ENCODE data around the gene ATP11C.

DNA sequence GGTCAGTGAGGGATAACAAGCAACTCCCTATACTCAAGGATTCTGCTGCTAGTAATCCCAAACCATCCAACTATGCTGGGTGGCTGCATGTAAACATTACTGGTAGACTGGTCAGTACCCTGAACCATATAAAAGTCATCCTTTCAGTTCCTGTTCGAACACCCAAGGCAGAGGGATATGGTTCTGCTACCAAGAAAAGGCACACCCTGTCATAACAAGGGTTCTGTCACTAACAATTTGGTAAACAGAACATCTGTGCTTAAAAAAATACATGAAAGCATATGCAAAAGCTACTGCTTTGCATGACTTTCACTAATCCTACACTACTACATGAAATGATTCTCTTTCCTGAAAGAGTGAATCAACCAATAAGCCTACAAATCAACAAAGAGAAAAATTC lies 148.0 kb downstream of the ATP11C start:
- TF ChIP-seq ZFP1 (CRISPR knock-in tag; IDR thresholded peaks at IDR 0.05) = no peak
- TF ChIP-seq SETDB1 (IDR thresholded peaks at IDR 0.05; ENCODE audit: low read length) = no peak
- no peak for TF ChIP-seq TEAD1 (CRISPR knock-in tag; IDR thresholded peaks at IDR 0.05)
- TF ChIP-seq, protein P1, sequence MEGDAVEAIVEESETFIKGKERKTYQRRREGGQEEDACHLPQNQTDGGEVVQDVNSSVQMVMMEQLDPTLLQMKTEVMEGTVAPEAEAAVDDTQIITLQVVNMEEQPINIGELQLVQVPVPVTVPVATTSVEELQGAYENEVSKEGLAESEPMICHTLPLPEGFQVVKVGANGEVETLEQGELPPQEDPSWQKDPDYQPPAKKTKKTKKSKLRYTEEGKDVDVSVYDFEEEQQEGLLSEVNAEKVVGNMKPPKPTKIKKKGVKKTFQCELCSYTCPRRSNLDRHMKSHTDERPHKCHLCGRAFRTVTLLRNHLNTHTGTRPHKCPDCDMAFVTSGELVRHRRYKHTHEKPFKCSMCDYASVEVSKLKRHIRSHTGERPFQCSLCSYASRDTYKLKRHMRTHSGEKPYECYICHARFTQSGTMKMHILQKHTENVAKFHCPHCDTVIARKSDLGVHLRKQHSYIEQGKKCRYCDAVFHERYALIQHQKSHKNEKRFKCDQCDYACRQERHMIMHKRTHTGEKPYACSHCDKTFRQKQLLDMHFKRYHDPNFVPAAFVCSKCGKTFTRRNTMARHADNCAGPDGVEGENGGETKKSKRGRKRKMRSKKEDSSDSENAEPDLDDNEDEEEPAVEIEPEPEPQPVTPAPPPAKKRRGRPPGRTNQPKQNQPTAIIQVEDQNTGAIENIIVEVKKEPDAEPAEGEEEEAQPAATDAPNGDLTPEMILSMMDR (IDR thresholded peaks at IDR 0.05 in 2 of 3, conservative IDR thresholded peaks at IDR 0.05 in 1 of 3; ENCODE audit: insufficient read depth in 2 of 3, low read depth in 1 of 3, low read length in 3 of 3) = no peak
- TF ChIP-seq, protein P2, sequence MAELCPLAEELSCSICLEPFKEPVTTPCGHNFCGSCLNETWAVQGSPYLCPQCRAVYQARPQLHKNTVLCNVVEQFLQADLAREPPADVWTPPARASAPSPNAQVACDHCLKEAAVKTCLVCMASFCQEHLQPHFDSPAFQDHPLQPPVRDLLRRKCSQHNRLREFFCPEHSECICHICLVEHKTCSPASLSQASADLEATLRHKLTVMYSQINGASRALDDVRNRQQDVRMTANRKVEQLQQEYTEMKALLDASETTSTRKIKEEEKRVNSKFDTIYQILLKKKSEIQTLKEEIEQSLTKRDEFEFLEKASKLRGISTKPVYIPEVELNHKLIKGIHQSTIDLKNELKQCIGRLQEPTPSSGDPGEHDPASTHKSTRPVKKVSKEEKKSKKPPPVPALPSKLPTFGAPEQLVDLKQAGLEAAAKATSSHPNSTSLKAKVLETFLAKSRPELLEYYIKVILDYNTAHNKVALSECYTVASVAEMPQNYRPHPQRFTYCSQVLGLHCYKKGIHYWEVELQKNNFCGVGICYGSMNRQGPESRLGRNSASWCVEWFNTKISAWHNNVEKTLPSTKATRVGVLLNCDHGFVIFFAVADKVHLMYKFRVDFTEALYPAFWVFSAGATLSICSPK (IDR thresholded peaks at IDR 0.05; ENCODE audit: borderline replicate concordance) = no peak
- no peak for TF ChIP-seq SP2 (IDR thresholded peaks at IDR 0.05; ENCODE audit: extremely low read depth, low read depth, low read length, poor library complexity, severe bottlenecking)

Data from K562 (cell line).